ENCODE data around the gene MOGAT1. TPM values are rescaled to one million over a fixed set of nuclear protein-coding genes. Genes with fewer than 3 reads are reported as not detected.

The MOGAT1 gene
- total RNA-seq, 1 experiment from 2014 or later = not detected

GRCh38 chr2:222677981-222678380 is 6.5 kb downstream of the MOGAT1 start:
- no peak overlapping the region for H3K4ac ChIP-seq (ENCODE audit: low read depth, low read length)
- H3K9me3 ChIP-seq (ENCODE audit: control insufficient read depth, low read depth, low read length) = no peaks in the 10 kb centered on the region
- no peak overlapping the region for H2AFZ ChIP-seq (ENCODE audit: low read length)
- H3K36me3 Mint-ChIP-seq (ENCODE audit: insufficient read depth in 1 of 3, low read depth in 3 of 3) = no peaks in the 10 kb centered on the region
- no peak overlapping the region for H2AK5ac ChIP-seq (ENCODE audit: insufficient read length, low read length)
- H4K91ac ChIP-seq (ENCODE audit: insufficient read length, low read depth, low read length) = no peak overlapping the region
- no peaks in the 10 kb centered on the region for H3K9me3 Mint-ChIP-seq
- H3K4me1 Mint-ChIP-seq = no peaks in the 10 kb centered on the region
- no peak for DNase-seq
- H3K27ac ChIP-seq (ENCODE audit: insufficient read length, low read depth, low read length) = no peak overlapping the region
- H2BK15ac ChIP-seq (ENCODE audit: low read depth, low read length) = no peak overlapping the region
- H3K56ac ChIP-seq (ENCODE audit: insufficient read length, low read depth, low read length) = no peak overlapping the region
- no peak overlapping the region for H2BK12ac ChIP-seq (ENCODE audit: insufficient read length, low read depth, low read length)
- no peak overlapping the region for H3K14ac ChIP-seq (ENCODE audit: insufficient read depth, low read length)
- H2BK20ac ChIP-seq (ENCODE audit: low read depth, low read length, poor library complexity, severe bottlenecking) = no peak overlapping the region
- H2BK5ac ChIP-seq (ENCODE audit: insufficient read length, low read length) = no peak overlapping the region
- no peak overlapping the region for H3K9ac ChIP-seq (ENCODE audit: extremely low read depth, insufficient read length, low read length)
- H2BK120ac ChIP-seq (ENCODE audit: low read depth, low read length, poor library complexity, severe bottlenecking) = no peak overlapping the region
- H3K18ac ChIP-seq (ENCODE audit: insufficient read length, low read depth, low read length) = no peak overlapping the region
- no peaks in the 10 kb centered on the region for H3K4me1 ChIP-seq (ENCODE audit: insufficient read depth, low read length)
- H3K23ac ChIP-seq (ENCODE audit: insufficient read length, low read depth, low read length) = no peak overlapping the region
- peak; percentile 37; the same call in 1 of the 3 replicates for TF ChIP-seq CTCF (conservative IDR thresholded peaks at IDR 0.05)
- no peaks in the 10 kb centered on the region for H3K27me3 ChIP-seq (ENCODE audit: insufficient read depth, low read length)
- H4K8ac ChIP-seq (replicated peaks; ENCODE audit: insufficient read length, low read depth, low read length) = no peak overlapping the region
- no peaks in the 10 kb centered on the region for H3K23me2 ChIP-seq (ENCODE audit: insufficient read length, low read depth, low read length, poor library complexity, severe bottlenecking)
- no peak overlapping the region for H3T11ph ChIP-seq (ENCODE audit: low read length)
- H3K79me2 ChIP-seq (ENCODE audit: insufficient read depth, low read length) = no peaks in the 10 kb centered on the region
- H3K27me3 Mint-ChIP-seq (ENCODE audit: low read depth) = peaks cover 12% of the 10 kb centered on the region
- no peaks in the 10 kb centered on the region for H3K79me1 ChIP-seq (ENCODE audit: insufficient read depth, low read depth, low read length, poor library complexity, severe bottlenecking)
- H3K4me2 ChIP-seq (ENCODE audit: insufficient read depth, insufficient read length, low read length) = no peak overlapping the region
- no peak overlapping the region for H3K4me3 Mint-ChIP-seq
- H3K27ac Mint-ChIP-seq = no peak overlapping the region
- WGBS (ENCODE audit: extremely low coverage, insufficient read length, low lambda C conversion rate) = no CpG with 5 or more reads among the region's 3 CpGs
- no peak overlapping the region for H4K5ac ChIP-seq (ENCODE audit: insufficient read length, low read depth, low read length)
- H4K20me1 ChIP-seq (ENCODE audit: control insufficient read depth, insufficient read depth, insufficient read length) = no peaks in the 10 kb centered on the region

Measured in H9 (cell line).